Brain pericyte (primary cell): Measurements from ENCODE around the gene ATF6B.

Experiments
- DNase-seq: peaks from one replicate; pipeline ENCODE4 v3.0.0-alpha.2; 2012; ENCODE audit warnings: low read depth, low spot score

The ATF6B gene

DNA sequence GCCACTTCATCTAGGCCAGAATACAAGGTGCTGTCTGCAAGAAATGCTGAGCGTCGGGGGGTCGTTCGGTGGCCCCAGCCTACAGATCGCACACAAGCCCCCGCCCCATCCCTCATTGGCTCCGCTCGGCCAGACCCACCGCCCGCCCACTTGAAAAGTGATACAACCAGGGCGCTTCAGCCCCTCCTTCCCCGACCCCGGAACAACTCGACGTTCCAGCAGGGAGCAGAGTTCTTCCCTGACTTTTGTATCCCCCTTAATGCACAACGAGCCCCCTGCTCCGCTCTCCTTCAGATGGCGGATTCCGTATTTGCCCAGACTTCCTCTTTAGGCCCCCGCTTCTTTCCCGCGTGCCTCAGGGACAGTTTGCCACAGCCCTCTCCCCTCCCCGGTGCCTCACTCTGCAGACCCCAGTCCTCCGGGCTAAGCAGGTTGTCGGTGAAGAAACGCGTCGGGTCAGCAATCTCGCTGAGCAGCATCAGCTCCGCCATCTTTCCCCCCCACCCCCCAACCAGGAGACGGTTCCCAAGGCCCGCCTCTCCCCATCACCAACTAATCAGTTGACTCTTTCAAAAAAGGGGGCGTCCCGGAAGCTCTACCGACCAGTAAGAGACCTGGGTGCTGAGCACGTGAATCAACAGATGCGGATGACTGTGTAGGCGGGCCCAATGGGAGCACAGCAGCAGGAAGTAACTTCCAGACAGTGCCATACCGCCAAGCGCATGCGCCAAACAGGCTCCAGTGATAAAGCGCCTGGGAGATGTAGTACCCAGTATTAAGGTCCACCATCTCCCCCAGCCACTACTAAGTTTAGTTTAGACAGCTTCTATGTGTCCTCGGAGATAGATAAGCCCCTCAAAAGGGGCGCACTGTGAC, at the start of gene ATF6B:
ATF6B (minus strand) TSS at position 530 of the 876 bp plus-strand sequence; CDS start at position 491, 39 bp downstream.
- DNase-seq = peak; percentile 96

DNA sequence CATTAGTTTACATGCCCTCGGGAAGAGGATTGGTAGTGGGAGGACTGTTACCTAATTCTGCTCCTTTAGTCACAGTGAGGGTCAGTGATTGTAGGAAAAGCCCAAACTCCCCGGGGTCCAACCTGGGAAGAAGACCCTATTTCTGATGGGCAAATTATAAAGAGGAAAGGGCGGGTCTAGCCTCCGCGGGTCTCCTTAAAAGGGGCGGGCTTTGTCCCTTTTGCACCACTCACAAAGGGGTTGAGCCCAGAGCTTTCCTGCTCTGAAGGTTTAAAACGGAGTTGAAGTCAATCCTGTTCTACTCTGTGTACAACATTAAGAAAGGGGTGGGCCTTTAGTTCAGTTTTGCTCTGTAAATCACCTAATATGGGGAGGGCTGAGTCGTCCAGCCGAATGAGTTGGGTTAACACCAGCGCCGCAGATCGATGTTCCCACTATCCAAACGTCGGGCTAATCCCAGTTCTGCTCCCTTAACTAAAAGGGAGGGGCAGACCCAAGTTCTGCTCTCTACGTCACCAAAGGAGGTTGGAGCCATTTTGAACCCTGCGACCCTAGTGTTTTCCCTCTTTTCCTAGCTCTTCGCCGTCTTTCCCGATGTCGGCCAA, 49.2 kb upstream of the ATF6B start:
- no peak for DNase-seq

DNA sequence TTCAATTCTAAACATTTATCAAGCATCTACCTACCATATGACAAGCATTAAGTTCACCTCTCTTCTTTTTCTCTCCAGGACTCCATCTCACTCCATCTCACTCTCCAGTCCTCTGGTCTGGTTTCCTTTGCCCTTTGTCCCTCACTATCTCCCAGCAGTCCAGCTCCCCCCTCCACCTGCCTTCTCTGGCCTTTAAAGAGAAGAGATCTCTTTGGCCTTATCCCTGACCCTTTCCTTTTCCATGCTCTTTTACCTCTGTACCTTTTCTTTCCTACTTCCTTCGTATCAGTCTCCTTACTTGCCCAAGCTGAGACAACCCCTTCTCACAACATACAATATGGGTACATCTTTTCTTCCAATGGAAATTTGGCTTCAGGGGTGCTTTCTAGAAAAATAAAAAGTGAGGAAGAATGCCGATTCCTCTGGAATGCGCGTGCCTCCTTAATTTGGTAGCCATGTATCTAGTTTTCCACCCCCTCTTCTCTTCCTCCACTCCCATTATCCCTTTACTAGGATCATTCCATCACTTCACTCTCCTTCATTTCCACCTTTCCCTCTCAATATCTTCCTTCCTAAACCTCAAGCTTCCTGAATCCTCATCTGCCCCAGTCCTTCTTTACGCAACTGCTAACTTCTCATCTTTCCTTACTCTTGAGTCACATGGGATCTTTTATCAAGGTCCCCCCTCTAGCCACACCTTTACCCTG, 48.6 kb upstream of the ATF6B start:
- no peak for DNase-seq

DNA sequence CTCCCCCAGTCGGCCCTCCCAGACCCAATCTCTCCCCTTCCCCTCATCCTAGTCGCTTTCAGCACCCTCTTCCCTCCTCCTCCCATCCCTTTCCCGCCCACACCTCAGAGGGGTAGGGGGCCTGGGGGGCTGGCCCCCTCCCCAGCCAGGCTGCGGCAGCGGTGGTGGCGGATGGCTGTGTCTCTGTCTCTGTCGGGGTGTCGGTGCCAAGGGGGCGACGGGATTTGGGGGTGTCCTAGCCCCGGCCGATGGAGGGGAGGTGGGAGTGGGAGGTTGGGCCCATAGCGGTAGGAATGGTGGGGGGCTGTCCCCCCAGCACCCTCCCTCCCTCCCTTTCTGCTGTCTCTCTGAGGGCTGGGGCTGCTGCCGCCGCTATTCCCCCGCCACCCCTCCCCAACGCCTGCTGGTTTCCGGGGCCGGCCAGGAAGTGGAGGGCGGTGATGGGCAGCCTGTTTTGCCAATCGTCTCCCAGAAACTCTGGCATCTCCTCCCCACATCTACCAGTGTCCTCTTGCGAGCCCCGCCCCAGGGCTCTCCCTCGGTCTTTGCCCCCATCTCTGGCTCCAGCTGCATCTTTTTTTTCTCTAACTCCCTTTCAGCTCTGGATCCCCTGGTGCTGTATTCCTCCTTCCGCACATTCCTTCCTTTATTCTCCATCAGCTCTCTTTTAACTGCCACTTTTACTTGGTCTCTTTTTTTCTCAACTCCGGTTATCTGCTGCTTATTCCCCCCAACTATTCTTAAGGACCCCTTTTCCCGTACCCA, 47.8 kb upstream of the ATF6B start, which contains the start of gene AGPAT1:
AGPAT1 (minus strand) TSS at position 374 of the 765 bp plus-strand sequence. CDS start 4,588 bp downstream, outside the sequence.
- DNase-seq = peak; percentile 82

DNA sequence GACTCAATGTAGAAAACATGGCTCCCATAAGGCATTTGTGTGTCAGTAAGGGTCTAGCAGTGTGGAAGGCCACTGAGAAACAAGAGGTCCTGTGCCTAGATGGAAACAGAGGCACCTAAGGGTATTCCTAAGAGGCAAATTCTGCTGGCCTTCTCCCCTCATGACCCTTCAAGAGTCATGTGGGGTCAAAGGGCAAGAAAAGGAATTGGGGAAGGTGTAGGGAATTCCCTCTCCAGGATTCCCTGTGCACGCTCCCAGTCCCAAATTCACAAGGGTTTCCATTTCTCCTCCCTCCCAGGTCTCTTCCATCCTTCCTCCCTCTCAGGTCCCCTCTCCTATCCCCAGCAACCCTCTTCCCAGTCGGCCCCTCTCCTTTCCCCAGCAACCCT, 47.3 kb upstream of the ATF6B start:
- no peak for DNase-seq

DNA sequence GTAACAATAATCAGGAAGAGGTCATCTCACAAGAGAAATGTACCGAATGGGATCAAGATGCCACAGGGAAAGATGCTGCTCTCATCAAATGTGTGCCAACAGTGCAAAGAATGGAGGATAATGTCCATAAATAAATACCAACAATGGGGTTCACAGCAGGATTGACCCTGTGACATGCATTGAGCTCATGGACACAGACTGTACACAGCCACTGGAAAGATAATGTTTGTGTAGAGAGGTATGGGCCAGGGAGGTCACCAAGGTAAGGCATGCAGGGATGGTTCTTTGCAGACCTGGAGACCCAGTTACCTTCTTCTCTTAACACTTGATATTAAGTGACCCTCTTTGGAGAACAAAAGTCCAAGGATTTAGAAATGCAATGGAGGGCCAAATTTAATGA, 46.4 kb upstream of the ATF6B start:
- no peak for DNase-seq

DNA sequence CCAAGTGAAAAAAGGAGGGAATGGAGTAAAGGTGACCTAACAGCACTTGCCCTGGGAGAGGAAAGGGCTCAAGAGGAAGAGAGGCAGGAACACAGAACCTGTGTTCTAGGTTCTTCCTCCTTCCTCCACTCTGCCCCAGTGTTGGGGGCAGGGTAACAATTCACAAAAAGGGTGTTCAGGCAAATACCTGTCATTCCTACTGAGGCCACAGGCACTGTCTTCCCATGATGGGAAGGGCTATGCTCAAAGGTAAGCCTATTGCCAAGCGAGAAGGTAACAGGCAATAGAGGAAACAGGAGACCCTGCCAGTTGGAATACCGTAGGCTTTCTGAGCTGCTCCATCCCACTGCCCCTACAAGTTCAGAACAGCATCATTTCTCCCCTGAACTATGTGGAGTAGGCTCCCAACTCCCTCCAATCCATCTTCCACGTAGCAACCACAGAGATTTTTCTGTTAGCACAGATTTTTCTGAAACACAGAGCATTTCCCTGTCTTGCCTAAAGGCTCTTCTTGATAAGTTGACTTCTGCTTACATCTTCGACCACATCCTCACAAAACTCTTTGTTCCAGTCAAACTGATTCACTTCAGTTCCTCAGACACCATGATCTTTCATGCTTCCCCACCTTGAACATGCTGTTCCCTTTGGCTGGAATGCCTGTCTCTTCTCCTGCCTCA, 45.1 kb upstream of the ATF6B start:
- DNase-seq = no peak

DNA sequence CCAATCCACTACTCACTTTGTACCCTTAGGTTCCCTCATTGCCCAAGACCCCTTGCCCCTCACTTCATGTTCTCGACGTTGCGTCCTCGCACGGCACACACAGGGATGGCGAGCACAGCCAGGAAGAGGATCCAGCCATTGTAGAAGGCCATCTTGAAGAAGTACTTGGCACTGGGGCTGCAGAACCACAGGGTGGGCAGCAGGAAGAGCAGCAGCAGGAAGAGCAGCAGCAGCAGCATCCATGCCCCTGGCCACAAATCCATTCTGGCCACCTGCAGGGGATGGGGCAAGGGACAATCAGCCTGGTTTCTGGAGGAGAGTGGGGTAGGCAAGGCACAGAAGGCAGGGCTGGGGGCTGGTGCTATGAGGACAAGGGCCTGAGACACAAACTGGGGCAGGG, 43.2 kb upstream of the ATF6B start:
- no peak for DNase-seq

DNA sequence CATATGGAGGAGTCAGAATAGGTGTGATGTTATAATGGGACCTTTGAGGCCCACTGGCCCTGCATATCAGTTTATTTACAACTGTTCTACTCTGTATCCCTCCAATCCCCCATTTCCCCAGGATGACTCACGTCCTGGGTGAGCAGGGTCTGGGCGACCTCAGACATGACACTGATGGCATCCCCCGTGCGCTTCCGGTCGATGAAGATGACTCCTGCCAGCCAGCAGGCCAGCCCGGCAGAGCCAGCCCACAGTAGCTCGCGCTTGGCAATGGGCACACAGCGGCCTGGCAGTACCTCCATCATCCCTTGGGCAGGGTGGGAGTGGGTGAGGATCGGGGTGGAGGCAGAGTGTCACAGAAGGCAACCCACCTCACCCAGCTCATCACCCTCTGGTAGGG, 42.2 kb upstream of the ATF6B start:
- DNase-seq = no peak

DNA sequence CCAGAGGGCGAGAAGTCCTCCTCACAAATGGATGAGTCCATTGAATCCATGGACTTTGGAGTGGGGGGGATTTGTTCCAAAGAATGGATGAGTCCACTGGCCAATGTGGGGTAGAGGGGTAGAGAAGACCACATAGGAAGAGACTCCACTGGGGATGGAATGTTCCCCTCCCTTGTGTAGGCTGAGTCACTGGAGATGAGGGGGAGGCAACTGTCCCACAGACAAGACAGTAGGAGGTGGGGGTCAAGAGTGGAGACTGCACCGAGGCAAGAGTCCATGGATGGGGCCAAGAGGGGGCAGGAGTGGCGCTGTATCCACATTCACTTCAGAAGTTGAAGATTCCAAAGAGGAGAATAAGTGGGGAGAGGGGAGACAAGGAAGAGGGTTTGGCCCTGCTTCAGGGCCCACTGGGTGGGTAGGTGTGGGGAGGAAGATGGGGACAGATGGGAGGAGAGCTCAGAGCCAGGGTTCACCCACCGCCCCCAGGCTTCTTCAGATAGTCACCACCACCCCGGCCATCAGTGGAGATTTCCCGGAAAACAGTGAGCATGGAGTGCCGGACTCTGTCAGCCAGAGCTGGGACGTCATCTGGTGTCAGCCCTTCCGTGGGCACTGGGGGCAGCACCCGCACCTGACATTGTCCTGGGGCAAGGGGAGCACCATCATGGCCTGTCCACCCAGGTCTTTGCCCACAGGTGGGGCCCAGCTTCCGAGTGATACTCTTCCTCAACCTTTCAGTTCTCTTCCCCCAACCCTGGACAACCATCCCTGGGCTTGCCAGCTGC, 41.0 kb upstream of the ATF6B start:
- DNase-seq = no peak

DNA sequence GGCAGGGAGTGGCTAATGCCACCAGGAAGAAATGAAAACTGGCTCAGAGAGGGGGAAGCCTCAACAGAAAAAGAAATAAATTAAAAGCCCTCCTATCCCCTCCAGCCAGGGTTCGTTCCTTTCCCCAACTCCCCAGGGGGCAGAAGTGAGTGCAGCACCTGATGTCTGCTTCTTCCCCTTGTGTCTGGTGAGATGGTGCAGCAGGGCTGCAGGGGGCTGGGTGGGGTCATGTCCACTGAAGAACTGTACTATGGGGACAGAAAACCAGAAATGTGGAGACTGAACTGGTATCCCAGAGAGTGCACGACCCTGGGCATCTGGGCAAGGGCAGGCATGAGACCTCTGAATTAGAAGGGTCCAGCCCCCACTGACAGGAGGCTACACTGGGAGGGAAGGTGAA, 40.3 kb upstream of the ATF6B start:
- DNase-seq = no peak

DNA sequence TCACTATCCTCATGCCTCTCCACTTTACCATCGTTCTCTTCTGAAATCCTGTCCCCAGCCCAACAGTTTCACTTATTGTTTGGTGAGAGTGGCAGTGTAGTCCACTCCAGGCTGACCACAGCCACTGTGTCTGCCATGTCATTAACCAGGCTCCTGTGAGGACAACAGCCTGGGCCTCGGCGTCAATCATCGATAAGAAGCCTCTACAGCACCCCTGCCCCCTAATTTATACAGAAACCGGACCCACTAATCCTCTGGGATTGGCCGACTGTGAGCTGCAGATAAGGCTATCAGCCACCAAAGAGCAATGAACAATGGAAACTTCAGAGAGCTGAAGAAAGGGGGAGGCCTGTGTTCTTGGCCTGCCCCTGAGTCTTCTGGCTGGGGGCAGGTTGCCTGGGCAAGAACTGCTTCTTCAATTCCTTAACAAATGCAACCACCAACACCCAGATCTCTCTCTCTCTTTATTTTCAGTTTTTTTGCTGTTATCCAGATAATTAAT, 39.8 kb upstream of the ATF6B start:
- DNase-seq = no peak

DNA sequence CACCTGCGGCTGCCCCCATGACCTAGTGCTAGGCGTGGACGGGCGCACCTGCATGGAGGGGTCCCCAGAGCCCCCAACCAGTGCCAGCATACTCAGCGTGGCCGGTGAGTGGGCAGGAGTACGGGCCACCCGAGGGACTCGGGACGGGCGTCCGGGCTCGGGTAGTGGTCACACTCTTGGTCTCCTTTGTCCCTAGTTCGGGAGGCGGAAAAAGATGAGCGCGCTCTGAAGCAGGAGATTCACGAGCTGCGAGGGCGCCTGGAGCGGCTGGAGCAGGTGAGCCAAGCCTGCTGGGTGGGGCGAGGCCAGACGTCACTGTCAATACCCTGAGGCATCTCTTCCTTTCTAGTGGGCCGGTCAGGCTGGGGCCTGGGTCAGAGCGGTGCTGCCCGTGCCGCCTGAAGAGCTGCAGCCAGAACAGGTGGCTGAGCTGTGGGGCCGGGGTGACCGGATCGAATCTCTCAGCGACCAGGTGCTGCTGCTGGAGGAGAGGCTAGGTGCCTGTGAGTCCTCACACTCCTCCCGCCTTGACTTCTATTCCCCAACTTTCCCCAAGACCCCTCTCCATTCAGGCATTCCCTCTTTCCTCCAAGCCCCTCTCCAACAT, 39.2 kb upstream of the ATF6B start:
- no peak for DNase-seq

DNA sequence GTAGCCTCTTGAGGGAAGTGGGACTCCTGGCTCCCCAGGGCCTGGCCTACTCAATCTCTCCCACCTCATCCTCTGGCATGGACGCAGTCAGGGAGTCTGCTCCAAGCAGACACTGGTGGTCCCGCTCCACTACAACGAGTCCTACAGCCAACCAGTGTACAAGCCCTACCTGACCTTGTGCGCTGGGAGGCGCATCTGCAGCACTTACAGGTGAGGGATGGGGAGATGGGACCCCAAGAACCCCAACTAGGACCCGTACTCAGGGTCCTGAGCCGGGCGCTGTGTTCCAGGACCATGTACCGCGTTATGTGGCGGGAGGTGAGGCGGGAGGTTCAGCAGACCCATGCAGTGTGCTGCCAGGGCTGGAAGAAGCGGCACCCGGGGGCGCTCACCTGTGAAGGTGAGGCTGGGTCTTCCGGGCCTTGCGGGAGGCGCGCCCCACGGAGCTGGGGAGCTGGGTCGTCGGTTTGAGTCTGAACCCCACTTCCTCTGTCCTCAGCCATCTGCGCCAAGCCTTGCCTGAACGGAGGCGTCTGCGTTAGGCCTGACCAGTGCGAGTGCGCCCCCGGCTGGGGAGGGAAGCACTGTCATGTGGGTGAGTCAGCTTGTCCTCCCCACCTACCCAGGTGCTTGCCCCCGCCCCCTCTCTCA, 38.5 kb upstream of the ATF6B start:
- DNase-seq = no peak

DNA sequence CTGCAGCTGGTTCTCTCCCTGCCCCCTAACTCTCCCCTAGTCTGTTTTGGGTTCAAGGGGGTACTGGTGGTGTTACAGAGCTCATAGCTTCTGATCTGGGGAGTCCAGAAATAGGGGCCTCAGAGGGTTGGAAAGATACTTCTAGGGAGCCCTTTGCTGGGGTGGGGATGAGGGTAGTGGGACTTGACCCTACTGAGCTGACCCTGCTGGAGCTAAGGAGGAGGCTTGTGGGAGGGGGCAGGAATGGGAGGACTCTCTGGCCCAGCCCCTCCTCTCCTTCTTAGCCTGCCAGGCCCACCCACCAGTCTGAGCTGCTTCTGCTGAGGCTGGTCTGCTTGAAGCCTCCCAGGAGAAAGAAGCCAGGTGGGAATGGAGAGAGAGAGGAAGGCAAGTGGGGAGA, 36.2 kb upstream of the ATF6B start, which contains the start of gene EGFL8:
EGFL8 (plus strand) TSS at position 301 of the 400 bp plus-strand sequence. CDS start 1,571 bp downstream, outside the sequence.
- no peak for DNase-seq

DNA sequence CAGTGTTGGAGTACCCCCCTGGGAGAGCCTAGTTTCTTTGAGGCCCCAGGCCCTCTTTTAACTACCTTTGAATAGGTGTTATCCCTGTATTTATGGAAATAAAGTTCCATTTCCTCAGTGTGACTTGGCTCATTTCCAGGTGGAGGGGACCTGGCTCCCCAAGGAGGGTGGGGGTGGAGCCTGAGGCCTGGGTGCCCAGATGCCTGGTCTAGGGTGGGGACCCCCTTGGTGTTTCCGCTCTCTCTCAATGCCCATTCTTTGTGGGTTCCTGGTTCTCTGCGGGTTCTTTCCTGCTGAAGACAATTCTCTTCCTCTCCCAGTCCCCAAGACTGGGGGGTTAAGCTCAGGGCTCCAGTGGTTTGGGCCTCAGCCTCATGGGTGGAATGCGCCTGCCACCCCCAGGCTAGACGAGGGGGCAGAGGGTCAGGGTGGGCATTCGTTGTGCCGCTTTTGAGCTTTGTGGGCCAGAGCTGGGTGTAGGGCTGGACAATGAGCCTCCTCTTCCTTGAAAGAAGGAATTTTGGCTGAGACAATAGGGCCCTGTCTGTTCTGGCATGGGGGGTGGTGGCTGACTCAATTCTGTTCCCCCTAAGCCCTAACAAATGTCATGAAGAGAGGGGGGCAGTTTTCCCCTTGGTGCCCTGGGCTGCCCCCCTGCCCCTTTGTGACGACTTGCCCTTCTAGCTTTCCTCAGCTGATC, 35.7 kb upstream of the ATF6B start:
- DNase-seq = no peak

DNA sequence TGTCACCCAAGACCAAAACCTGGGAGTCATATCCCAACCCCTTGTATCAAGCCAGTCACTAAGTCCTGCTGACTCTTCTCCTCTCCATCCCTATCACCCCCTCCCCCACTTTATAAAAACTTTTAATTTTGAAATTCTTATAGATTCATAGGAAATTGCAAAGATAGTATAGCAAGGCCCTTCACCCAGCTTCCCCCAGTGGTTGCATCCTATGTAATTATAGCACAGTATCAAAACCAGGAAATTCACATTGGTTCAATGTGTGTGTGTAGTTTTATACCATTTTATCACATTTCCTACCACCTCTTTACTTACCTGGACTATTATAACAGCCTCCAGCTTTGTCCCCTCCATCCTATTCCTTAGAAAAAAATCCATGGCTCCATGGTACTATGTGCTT, 30.0 kb upstream of the ATF6B start:
- DNase-seq = no peak

DNA sequence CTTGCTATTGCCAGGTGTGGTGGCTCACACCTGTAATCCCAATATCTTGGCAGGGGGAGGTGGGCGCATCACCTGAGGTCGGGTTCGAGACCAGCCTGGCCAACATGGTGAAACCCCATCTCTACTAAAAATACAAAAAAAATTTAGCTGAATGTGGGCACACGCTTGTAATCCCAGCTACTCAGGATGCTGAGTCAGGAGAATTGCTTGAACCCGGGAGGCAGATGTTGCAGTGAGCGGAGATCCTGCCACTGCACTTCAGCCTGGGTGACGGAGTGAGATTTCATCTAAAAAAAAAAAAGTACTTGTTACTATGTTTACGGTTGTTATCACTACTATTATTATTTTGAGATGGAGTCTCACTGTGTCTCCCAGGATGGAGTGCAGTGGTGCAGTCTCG, 28.8 kb upstream of the ATF6B start:
- DNase-seq = no peak
